ENCODE results near the gene CPLANE2.
A peak's percentile ranks its signal among the peaks of the same experiment; 100 is the strongest.

The CPLANE2 gene

GRCh38 chr1:16208270-16208987, 28.6 kb downstream of the CPLANE2 start:
- TF ChIP-seq CTCF (conservative IDR thresholded peaks at IDR 0.05; ENCODE audit: control insufficient read depth, insufficient read depth, low read depth, low read length), result no peak
- peak; percentile 39 for DNase-seq (ENCODE audit: low read depth)
- no peak overlapping the region for H3K4me3 ChIP-seq (ENCODE audit: control insufficient read depth, low read depth, low read length)

GRCh38 chr1:16207318-16208269, 29.4 kb downstream of the CPLANE2 start:
- peak overlapping the region; percentile 49 for H3K4me3 ChIP-seq (ENCODE audit: control insufficient read depth, low read depth, low read length)
- peak; percentile 13 for DNase-seq (ENCODE audit: low read depth)
- no peak for TF ChIP-seq CTCF (conservative IDR thresholded peaks at IDR 0.05; ENCODE audit: control insufficient read depth, insufficient read depth, low read depth, low read length)

GRCh38 chr1:16206547-16207317, 30.3 kb downstream of the CPLANE2 start:
- peak overlapping the region; percentile 49 for H3K4me3 ChIP-seq (ENCODE audit: control insufficient read depth, low read depth, low read length)
- TF ChIP-seq CTCF (conservative IDR thresholded peaks at IDR 0.05; ENCODE audit: control insufficient read depth, insufficient read depth, low read depth, low read length), result no peak
- peak; percentile 98 for DNase-seq (ENCODE audit: low read depth)

GRCh38 chr1:16205891-16206546, 31.0 kb downstream of the CPLANE2 start:
- H3K4me3 ChIP-seq (ENCODE audit: control insufficient read depth, low read depth, low read length), result peak overlapping the region; percentile 38
- no peak for TF ChIP-seq CTCF (conservative IDR thresholded peaks at IDR 0.05; ENCODE audit: control insufficient read depth, insufficient read depth, low read depth, low read length)
- no peak for DNase-seq (ENCODE audit: low read depth)

GRCh38 chr1:16205334-16205671, 31.7 kb downstream of the CPLANE2 start:
- TF ChIP-seq CTCF (conservative IDR thresholded peaks at IDR 0.05; ENCODE audit: control insufficient read depth, insufficient read depth, low read depth, low read length), result no peak
- no peak for DNase-seq (ENCODE audit: low read depth)
- H3K4me3 ChIP-seq (ENCODE audit: control insufficient read depth, low read depth, low read length), result no peak overlapping the region
